ENCODE results near the gene RXRA. TPM values are rescaled to one million over a fixed set of nuclear protein-coding genes. Genes with fewer than 3 reads are reported as not detected.

RXRA gene
- polyA plus RNA-seq, 3 donors, result 15.8 to 91.0 (median 23.2) TPM

- intact Hi-C loops (cut with micrococcal nuclease), result no loop called here
- H3K36me3 ChIP-seq (replicated peaks in 1 of 2; ENCODE audit: control insufficient read depth in 1 of 2, insufficient read depth in 2 of 2, low read length in 2 of 2), result peaks cover 81 to 99% of the 10 kb centered on the region in 2 donors
- TF ChIP-seq CTCF (IDR thresholded peaks at IDR 0.05), result no peak
- 98% methylated on average over 8 of the region's 9 CpGs for WGBS (ENCODE audit: insufficient coverage)
- Mint-ChIP-seq H3K4me1 (no peaks in the 10 kb centered on the region), H3K4me3 (no peak overlapping the region), H3K27ac (peak overlapping the region in 1 of 7 donors; percentile 6), H3K9me3 (no peaks in the 10 kb centered on the region), H3K36me3 (peaks cover 58 to 96% of the 10 kb centered on the region in 2 donors), H3K27me3 (ENCODE audit: low read depth in 3 of 3) (no peaks in the 10 kb centered on the region)
- DNase-seq, result no peak
- H3K4me2 ChIP-seq (replicated peaks; ENCODE audit: extremely low read depth, low read length, poor library complexity, severe bottlenecking), result no peak overlapping the region
- no peak overlapping the region for H3K4me3 ChIP-seq (replicated peaks in 1 of 3; ENCODE audit: low read depth in 2 of 3, low read length in 3 of 3)
- H3K4me1 ChIP-seq (ENCODE audit: control insufficient read depth in 1 of 2, insufficient read depth in 2 of 2, low read length in 2 of 2), result no peaks in the 10 kb centered on the region
- no peak overlapping the region for H3K9ac ChIP-seq (ENCODE audit: insufficient read depth, low read length, poor library complexity, severe bottlenecking)
- peaks cover 98% of the 10 kb centered on the region for H4K20me1 ChIP-seq (ENCODE audit: insufficient read depth, low read length)
- H2AFZ ChIP-seq (ENCODE audit: insufficient read depth, low read depth, low read length, poor library complexity, severe bottlenecking), result no peak overlapping the region
- no peaks in the 10 kb centered on the region for H3K9me3 ChIP-seq (replicated peaks in 1 of 2; ENCODE audit: control insufficient read depth in 1 of 2, insufficient read depth in 1 of 2, low read length in 2 of 2)
- no peaks in the 10 kb centered on the region for H3K27me3 ChIP-seq (ENCODE audit: control insufficient read depth in 2 of 2, insufficient read depth in 2 of 2, low read length in 2 of 2)
- no peak overlapping the region for H3K27ac ChIP-seq (ENCODE audit: low read depth in 1 of 2, low read length in 2 of 2)
- peaks cover 10% of the 10 kb centered on the region for H3K79me2 ChIP-seq (ENCODE audit: insufficient read depth, low read length)
These were observed 99.6 kb downstream of the RXRA start for GRCh38 chr9:134425812-134426211.

GRCh38 chr9:134426436-134426835, 100.2 kb downstream of the RXRA start:
- Histone ChIP-seq H3K27me3 (ENCODE audit: control insufficient read depth in 2 of 2, insufficient read depth in 2 of 2, low read length in 2 of 2) (no peaks in the 10 kb centered on the region), H3K9me3 (replicated peaks in 1 of 2; ENCODE audit: control insufficient read depth in 1 of 2, insufficient read depth in 1 of 2, low read length in 2 of 2) (no peaks in the 10 kb centered on the region), H3K36me3 (replicated peaks in 1 of 2; ENCODE audit: control insufficient read depth in 1 of 2, insufficient read depth in 2 of 2, low read length in 2 of 2) (peaks cover 81 to 99% of the 10 kb centered on the region in 2 donors), H4K20me1 (ENCODE audit: insufficient read depth, low read length) (peaks cover 98% of the 10 kb centered on the region), H3K4me3 (replicated peaks in 1 of 3; ENCODE audit: low read depth in 2 of 3, low read length in 3 of 3) (no peak overlapping the region), H3K4me2 (replicated peaks; ENCODE audit: extremely low read depth, low read length, poor library complexity, severe bottlenecking) (no peak overlapping the region), H3K4me1 (ENCODE audit: control insufficient read depth in 1 of 2, insufficient read depth in 2 of 2, low read length in 2 of 2) (no peaks in the 10 kb centered on the region), H3K27ac (ENCODE audit: low read depth in 1 of 2, low read length in 2 of 2) (peak overlapping the region in 1 of 2 donors; percentile 26), H3K79me2 (ENCODE audit: insufficient read depth, low read length) (peaks cover 9% of the 10 kb centered on the region), H3K9ac (ENCODE audit: insufficient read depth, low read length, poor library complexity, severe bottlenecking) (no peak overlapping the region), H2AFZ (ENCODE audit: insufficient read depth, low read depth, low read length, poor library complexity, severe bottlenecking) (no peak overlapping the region)
- intact Hi-C loops (cut with micrococcal nuclease), result no loop called here
- Mint-ChIP-seq H3K9me3 (no peaks in the 10 kb centered on the region), H3K36me3 (peaks cover 57 to 96% of the 10 kb centered on the region in 2 donors), H3K4me1 (no peaks in the 10 kb centered on the region), H3K27ac (peak overlapping the region in 2 of 7 donors; percentile 6 to 63), H3K27me3 (ENCODE audit: low read depth in 3 of 3) (no peaks in the 10 kb centered on the region), H3K4me3 (no peak overlapping the region)
- DNase-seq, result no peak
- TF ChIP-seq CTCF (IDR thresholded peaks at IDR 0.05), result no peak
- WGBS (ENCODE audit: insufficient coverage), result 95% methylated on average over 11 of the region's 15 CpGs
